K562 (cell line): ENCODE data around the gene PHF1. TPM values are rescaled to one million over a fixed set of nuclear protein-coding genes. Genes with fewer than 3 reads are reported as not detected.

Experiments
- ARID1B ChIP-seq: fragments of 450-650 bp; IDR thresholded peaks from 2 replicates; pipeline ENCODE4 v1.6.1; 2016; ENCODE audit warnings: antibody characterized with exemption, mild to moderate bottlenecking, inconsistent platforms
- CUX1 ChIP-seq: fragments of 200-800 bp; sonication (Bioruptor generic); IDR thresholded peaks from 2 replicates; pipeline ENCODE4 v1.6.1; 2016; ENCODE audit warnings: missing genetic modification characterization, missing compliant biosample characterization
- HBP1 ChIP-seq: fragments of 450-650 bp; formaldehyde crosslinking; IDR thresholded peaks from 2 replicates; pipeline ENCODE4 v1.4.0; 2022; ENCODE audit warnings: missing genetic modification characterization
- HDAC3 ChIP-seq: fragments of 450-650 bp; IDR thresholded peaks from 2 replicates; pipeline ENCODE4 v1.6.1; 2018; ENCODE audit warnings: borderline replicate concordance, mild to moderate bottlenecking, moderate library complexity; ENCODE audit not compliant: partially characterized antibody
- JUNB ChIP-seq: fragments of 450-650 bp; formaldehyde crosslinking; conservative IDR thresholded peaks from 2 replicates; pipeline ENCODE4 v1.4.0; 2020; ENCODE audit warnings: mild to moderate bottlenecking
- NFIX ChIP-seq: fragments of 250-450 bp; sonication (Bioruptor Pico); IDR thresholded peaks from 2 replicates; pipeline ENCODE4 v1.4.0; 2020; ENCODE audit warnings: low read depth, mild to moderate bottlenecking, moderate library complexity
- SAP30 ChIP-seq: fragments of 200-600 bp; sonication (generic); IDR thresholded peaks from 2 replicates; pipeline ENCODE4 v1.6.1; 2012; ENCODE audit warnings: borderline replicate concordance, low read depth, mild to moderate bottlenecking, moderate library complexity, low read length, control low read depth, inconsistent platforms; ENCODE audit not compliant: insufficient read depth, poor library complexity, severe bottlenecking
- ZNF184 ChIP-seq: sonication (generic); formaldehyde crosslinking; IDR thresholded peaks from 2 replicates; pipeline ENCODE4 v1.5.0; 2020; ENCODE audit warnings: missing genetic modification reagents
- ZNF318 ChIP-seq, 2 experiments: fragments of 450-650 bp; IDR thresholded peaks; 2 replicates each; pipeline ENCODE4 v1.6.1; 2016; ENCODE audit warnings: mild to moderate bottlenecking in 2 of 2, borderline replicate concordance in 1 of 2, low read depth in 1 of 2, moderate library complexity in 1 of 2
- ZSCAN29 ChIP-seq: fragments of 450-650 bp; IDR thresholded peaks from 2 replicates; pipeline ENCODE4 v1.6.1; 2017
- ZZZ3 ChIP-seq: fragments of 450-650 bp; IDR thresholded peaks from 2 replicates; pipeline ENCODE4 v1.6.1; 2016; ENCODE audit warnings: antibody characterized with exemption, mild to moderate bottlenecking, moderate library complexity
- polyA plus RNA-seq, 8 experiments: library from polyadenylated mRNA; depleted of rRNA in 4 of 8; stranded (reverse) in 5 of 8; unstranded in 3 of 8; fragments of >200 nt; fragmentation: Nextera tagmentation in 2 of 8; fragmentation: Illumina TruSeq in 1 of 8; extraction: Ambion mirVana in 2 of 8; extraction: Trizol in 1 of 8; gene quantifications; 2 replicates each; pipeline versions ENCODE4 v1.2.1 to v1.2.3, GENCODE V29; 2011 to 2014; ENCODE audit warnings: inconsistent platforms in 1 of 8, missing spikeins in 1 of 8
- total RNA-seq, 7 experiments: library from RNA; depleted of rRNA in 6 of 7; stranded (reverse); fragments of >200 nt in 6 of 7; fragmentation: Illumina TruSeq in 2 of 7; extraction: Trizol in 2 of 7; gene quantifications; 2 replicates each; pipeline versions ENCODE4 v1.2.1 to v1.2.3, GENCODE V29; 2011 to 2021; ENCODE audit warnings: low replicate concordance in 1 of 7

PHF1 gene
- total and polyA plus RNA-seq, 9 of the 15 experiments (the other 6 are each of a cell fraction or from before 2014, with no cell fraction given), result 3.7 to 64.2 (median 33.7) TPM

GRCh38 chr6:33410050-33410710 is 634 bp upstream of the PHF1 start (continued):
- TF ChIP-seq ZNF318 (IDR thresholded peaks at IDR 0.05; ENCODE audit: borderline replicate concordance in 1 of 2, low read depth in 1 of 2), result no peak
- TF ChIP-seq ARID1B, result no peak
- no peak for TF ChIP-seq NFIX (CRISPR knock-in tag)
- TF ChIP-seq HDAC3, result no peak
- no peak; the same call in 1 of the 2 replicates for TF ChIP-seq JUNB (CRISPR knock-in tag)
- no peak for TF ChIP-seq ZSCAN29
- TF ChIP-seq ZZZ3, result no peak
- peak; percentile 66; the same call in 1 of the 2 replicates for TF ChIP-seq HBP1 (CRISPR knock-in tag)
- peak; percentile 53 for TF ChIP-seq SAP30
- no peak for TF ChIP-seq ZNF184 (CRISPR knock-in tag)
- TF ChIP-seq CUX1 (CRISPR knock-in tag), result no peak
